ENCODE measurements around the gene UQCC3.

DNA sequence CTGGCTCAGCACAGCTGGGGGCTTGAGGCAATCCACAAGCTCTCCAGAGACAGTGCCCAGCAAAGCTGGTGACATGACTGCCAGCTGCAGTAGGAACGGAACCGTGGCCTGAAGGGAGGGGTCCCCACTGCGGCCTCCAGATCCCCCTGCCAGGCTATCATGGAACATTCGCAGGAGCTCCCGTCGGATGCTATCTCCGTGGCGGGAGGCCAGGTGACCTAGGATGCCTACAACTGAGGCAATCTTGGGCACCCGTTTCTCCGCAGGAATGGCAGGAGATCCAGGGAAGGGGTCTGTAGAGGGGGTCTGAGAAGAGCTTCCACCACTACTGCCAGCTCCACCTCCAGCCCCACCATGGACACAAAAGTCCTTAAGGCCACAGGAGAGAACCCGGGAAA, 22.5 kb upstream of the UQCC3 start:
- no peak for TF ChIP-seq CTCF (IDR thresholded peaks at IDR 0.05)
- TF ChIP-seq POLR2A (IDR thresholded peaks at IDR 0.05): no peak
